ENCODE measurements around the gene ZSCAN5B. TPM values are rescaled to one million over a fixed set of nuclear protein-coding genes. Genes with fewer than 3 reads are reported as not detected.

The ZSCAN5B gene
- total and polyA plus RNA-seq, 2 of the 8 experiments (the other 6 are each of a cell fraction or from before 2014, with no cell fraction given), result not detected

- TF ChIP-seq CHD7 (IDR thresholded peaks at IDR 0.05; ENCODE audit: insufficient replicate concordance, low read length), result no peak
Measured at GRCh38 chr19:56145698-56146097, 51.9 kb downstream of the ZSCAN5B start (continued).

Data from H1 (cell line).